HG02973 (cell line): ENCODE data around the gene SGSH.

Experiments used
- ATAC-seq: cut with Tn5 transposase; IDR thresholded peaks from one replicate; pipeline ENCODE4 v1.9.1; 2021; ENCODE audit warnings: moderate library complexity; ENCODE audit not compliant: unreplicated experiment

The SGSH gene

GRCh38 chr17:80227666-80228065, 7.5 kb upstream of the SGSH start:
- ATAC-seq, result no peak

GRCh38 chr17:80227156-80227555, 7.0 kb upstream of the SGSH start:
- ATAC-seq, result no peak

GRCh38 chr17:80225230-80225629, 5.1 kb upstream of the SGSH start:
- no peak for ATAC-seq

GRCh38 chr17:80224683-80225082, 4.5 kb upstream of the SGSH start:
- ATAC-seq, result no peak

- no peak for ATAC-seq
These were observed 3.8 kb upstream of the SGSH start for GRCh38 chr17:80223838-80224497.

GRCh38 chr17:80223142-80223815, 3.1 kb upstream of the SGSH start:
- no peak for ATAC-seq

GRCh38 chr17:80222376-80223141, 2.4 kb upstream of the SGSH start:
- ATAC-seq, result no peak

GRCh38 chr17:80221351-80222105, 1.4 kb upstream of the SGSH start:
- no peak for ATAC-seq

GRCh38 chr17:80220736-80221215, 643 bp upstream of the SGSH start:
- no peak for ATAC-seq

GRCh38 chr17:80219763-80220053, 425 bp downstream of the SGSH start:
- no peak for ATAC-seq

- peak; percentile 57 for ATAC-seq
These were observed 945 bp downstream of the SGSH start for GRCh38 chr17:80219013-80219762.

GRCh38 chr17:80218391-80218790, 1.7 kb downstream of the SGSH start:
- ATAC-seq, result no peak

GRCh38 chr17:80217703-80218362, 2.3 kb downstream of the SGSH start:
- no peak for ATAC-seq

GRCh38 chr17:80216473-80217456, 3.4 kb downstream of the SGSH start:
- ATAC-seq, result no peak

GRCh38 chr17:80214878-80215210, 5.3 kb downstream of the SGSH start:
- no peak for ATAC-seq

GRCh38 chr17:80214012-80214877, 5.9 kb downstream of the SGSH start:
- no peak for ATAC-seq

GRCh38 chr17:80213643-80213975, 6.5 kb downstream of the SGSH start:
- no peak for ATAC-seq

GRCh38 chr17:80212962-80213642, 7.0 kb downstream of the SGSH start:
- no peak for ATAC-seq
